ENCODE measurements around the gene TP63.

The TP63 gene

GRCh38 chr3:189883113-189883753, 252.0 kb downstream of the TP63 start:
- no peak overlapping the region for H3K27ac ChIP-seq
- TF ChIP-seq ZFX (IDR thresholded peaks at IDR 0.05; ENCODE audit: borderline replicate concordance) (no peak), CTCF (IDR thresholded peaks at IDR 0.05) (no peak)

DNA sequence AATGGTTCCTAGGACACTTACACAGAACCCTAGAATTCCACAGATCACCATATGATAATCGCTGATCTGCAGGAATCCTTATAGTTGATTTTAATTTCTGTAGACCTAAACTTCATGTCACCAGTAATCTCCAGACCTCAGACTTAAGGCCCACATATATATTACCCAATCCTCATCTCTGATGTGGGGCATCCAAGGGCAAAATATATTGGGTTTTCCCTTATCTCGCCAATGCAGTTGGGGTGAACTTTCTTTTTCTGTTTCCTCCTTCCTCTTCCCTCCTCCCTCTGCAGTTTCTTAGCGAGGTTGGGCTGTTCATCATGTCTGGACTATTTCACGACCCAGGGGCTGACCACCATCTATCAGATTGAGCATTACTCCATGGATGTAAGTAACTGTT, 259.3 kb downstream of the TP63 start:
- TF ChIP-seq ZFX (IDR thresholded peaks at IDR 0.05; ENCODE audit: borderline replicate concordance) = no peak
- no peak for TF ChIP-seq CTCF (IDR thresholded peaks at IDR 0.05)
- no peak overlapping the region for H3K27ac ChIP-seq

DNA sequence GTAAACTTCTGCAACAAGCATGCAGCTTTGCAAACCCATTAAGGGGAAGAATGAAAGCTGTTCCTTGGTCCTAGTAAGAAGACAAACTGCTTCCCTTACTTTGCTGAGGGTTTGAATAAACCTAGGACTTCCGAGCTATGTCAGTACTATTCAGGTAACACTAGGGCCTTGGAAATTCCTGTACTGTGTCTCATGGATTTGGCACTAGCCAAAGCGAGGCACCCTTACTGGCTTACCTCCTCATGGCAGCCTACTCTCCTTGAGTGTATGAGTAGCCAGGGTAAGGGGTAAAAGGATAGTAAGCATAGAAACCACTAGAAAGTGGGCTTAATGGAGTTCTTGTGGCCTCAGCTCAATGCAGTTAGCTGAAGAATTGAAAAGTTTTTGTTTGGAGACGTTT, 265.3 kb downstream of the TP63 start:
- H3K27ac ChIP-seq = no peak overlapping the region

GRCh38 chr3:189897406-189897805, 266.2 kb downstream of the TP63 start:
- H3K27ac ChIP-seq = no peak overlapping the region
- TF ChIP-seq ZFX (IDR thresholded peaks at IDR 0.05; ENCODE audit: borderline replicate concordance) (no peak), CTCF (IDR thresholded peaks at IDR 0.05) (no peak)

More for the DNA sequence above, 265.3 kb downstream of the TP63 start:
- no peak for TF ChIP-seq ZFX (IDR thresholded peaks at IDR 0.05; ENCODE audit: borderline replicate concordance)
- TF ChIP-seq CTCF (IDR thresholded peaks at IDR 0.05) = no peak

DNA sequence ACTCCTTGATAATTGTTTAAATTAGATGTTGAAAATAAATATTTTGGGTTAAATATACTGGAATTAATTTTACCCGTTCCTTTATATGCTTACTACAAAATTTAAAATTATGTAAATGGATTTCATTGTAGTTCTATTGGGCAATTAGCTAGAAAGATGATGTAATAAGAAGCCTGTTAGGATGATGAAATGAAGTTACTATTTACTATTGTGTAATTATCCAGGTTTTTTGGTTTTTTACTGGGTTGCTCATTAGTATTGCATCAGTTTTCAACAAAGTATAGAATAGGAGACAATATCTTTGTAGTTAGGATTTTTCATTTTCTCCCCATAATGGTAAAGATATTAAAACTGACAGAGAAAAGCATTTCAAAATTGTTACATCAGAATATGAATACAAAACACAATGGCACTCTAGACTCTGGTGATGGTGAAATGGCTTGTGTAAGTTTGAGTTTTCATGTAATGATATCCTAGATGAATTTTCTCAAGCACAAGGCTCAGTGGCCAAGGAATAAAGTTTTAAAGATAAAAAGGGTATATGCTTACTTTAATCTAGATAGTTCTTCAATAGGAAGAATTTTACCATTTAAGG, 267.5 kb downstream of the TP63 start:
- TF ChIP-seq ZFX (IDR thresholded peaks at IDR 0.05; ENCODE audit: borderline replicate concordance) = no peak
- TF ChIP-seq CTCF (IDR thresholded peaks at IDR 0.05) = no peak
- no peak overlapping the region for H3K27ac ChIP-seq

DNA sequence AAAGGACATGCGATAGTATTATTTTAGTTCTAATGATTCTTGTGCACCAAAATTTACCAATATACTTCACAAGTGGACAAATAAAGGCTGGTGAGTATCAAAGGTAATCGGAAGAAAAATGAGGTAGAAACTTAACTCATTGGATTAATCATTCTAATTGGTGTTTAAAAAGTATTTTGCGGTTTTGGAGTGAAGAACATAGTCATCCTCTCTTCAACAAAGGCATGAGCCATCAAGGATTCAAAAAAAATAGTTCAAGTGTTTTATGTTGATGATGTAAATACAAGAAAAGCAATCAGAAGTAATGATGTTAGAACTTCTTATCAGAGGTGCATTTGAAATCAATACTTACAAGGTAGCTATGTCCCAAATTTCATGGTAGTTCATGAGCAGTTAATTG, 268.0 kb downstream of the TP63 start:
- no peak overlapping the region for H3K27ac ChIP-seq
- TF ChIP-seq ZFX (IDR thresholded peaks at IDR 0.05; ENCODE audit: borderline replicate concordance) = no peak
- TF ChIP-seq CTCF (IDR thresholded peaks at IDR 0.05) = no peak

GRCh38 chr3:189900578-189900977, 269.4 kb downstream of the TP63 start:
- H3K27ac ChIP-seq = no peak overlapping the region
- no peak for TF ChIP-seq CTCF (IDR thresholded peaks at IDR 0.05)
